ENCODE results near the gene PTH1R. TPM values are rescaled to one million over a fixed set of nuclear protein-coding genes. Genes with fewer than 3 reads are reported as not detected.

The PTH1R gene
- polyA plus RNA-seq, 1 donor (not counting 4 experiments of a cell fraction or from before 2014, with no cell fraction given) = not detected

DNA sequence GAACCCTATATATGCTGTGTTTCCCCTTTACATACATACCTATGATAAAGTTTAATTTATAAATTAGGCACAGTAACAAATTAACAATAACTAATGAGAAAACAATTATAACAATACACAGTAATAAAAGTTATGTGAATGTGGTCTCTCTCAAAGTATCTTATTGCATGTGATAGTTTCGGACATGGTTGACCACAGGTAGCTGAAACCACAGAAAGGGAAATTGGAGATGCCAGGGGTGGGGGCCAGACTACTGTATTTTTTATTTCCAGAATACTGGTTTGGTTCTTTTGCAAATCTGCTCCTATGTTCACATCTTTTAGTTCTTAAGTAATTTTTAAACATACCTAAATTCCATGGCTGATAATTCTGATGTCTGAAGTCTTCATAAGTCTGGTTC is 40.7 kb downstream of the PTH1R start:
- Histone ChIP-seq H3K4me1 (ENCODE audit: control insufficient read depth, extremely low read depth, insufficient read depth, low read length) (peaks cover 9% of the 10 kb centered on the region), H3K9ac (ENCODE audit: control insufficient read depth, extremely low read depth, insufficient read depth, low read length) (no peak overlapping the region), H3K79me2 (ENCODE audit: control insufficient read depth, insufficient read depth, low read length) (peaks cover 3% of the 10 kb centered on the region), H3K9me1 (ENCODE audit: control insufficient read depth, extremely low read depth, insufficient read depth, low read length) (no peaks in the 10 kb centered on the region), H3K36me3 (ENCODE audit: control insufficient read depth in 2 of 2, extremely low read depth in 1 of 2, insufficient read depth in 2 of 2, low read length in 2 of 2) (peaks cover 34 to 53% of the 10 kb centered on the region in 2 experiments), H3K4me3 (ENCODE audit: control insufficient read depth in 2 of 3, extremely low read depth in 1 of 3, insufficient read depth in 2 of 3, low read depth in 1 of 3, low read length in 3 of 3) (no peak overlapping the region), H3K9me3 (ENCODE audit: control insufficient read depth, low read depth, low read length) (no peaks in the 10 kb centered on the region), H3K4me2 (ENCODE audit: control insufficient read depth, extremely low read depth, insufficient read depth, low read depth, low read length) (no peak overlapping the region), H3K27ac (ENCODE audit: control insufficient read depth, insufficient read depth, low read length) (no peak overlapping the region), H3K27me3 (ENCODE audit: control insufficient read depth, extremely low read depth, insufficient read depth, low read length) (no peaks in the 10 kb centered on the region), H4K20me1 (ENCODE audit: control insufficient read depth, extremely low read depth, insufficient read depth, low read length) (no peaks in the 10 kb centered on the region), H2AFZ (ENCODE audit: control insufficient read depth, low read length) (no peak overlapping the region)
- dilution Hi-C loops (cut with MboI; ENCODE audit: extremely low pct_ligation_motif_present, low sequenced_read_pairs) = no loop called here
- no peak for TF ChIP-seq EZH2 (IDR thresholded peaks at IDR 0.05; ENCODE audit: low read length)
- TF ChIP-seq, protein P1, sequence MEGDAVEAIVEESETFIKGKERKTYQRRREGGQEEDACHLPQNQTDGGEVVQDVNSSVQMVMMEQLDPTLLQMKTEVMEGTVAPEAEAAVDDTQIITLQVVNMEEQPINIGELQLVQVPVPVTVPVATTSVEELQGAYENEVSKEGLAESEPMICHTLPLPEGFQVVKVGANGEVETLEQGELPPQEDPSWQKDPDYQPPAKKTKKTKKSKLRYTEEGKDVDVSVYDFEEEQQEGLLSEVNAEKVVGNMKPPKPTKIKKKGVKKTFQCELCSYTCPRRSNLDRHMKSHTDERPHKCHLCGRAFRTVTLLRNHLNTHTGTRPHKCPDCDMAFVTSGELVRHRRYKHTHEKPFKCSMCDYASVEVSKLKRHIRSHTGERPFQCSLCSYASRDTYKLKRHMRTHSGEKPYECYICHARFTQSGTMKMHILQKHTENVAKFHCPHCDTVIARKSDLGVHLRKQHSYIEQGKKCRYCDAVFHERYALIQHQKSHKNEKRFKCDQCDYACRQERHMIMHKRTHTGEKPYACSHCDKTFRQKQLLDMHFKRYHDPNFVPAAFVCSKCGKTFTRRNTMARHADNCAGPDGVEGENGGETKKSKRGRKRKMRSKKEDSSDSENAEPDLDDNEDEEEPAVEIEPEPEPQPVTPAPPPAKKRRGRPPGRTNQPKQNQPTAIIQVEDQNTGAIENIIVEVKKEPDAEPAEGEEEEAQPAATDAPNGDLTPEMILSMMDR (optimal IDR thresholded peaks at IDR 0.05 in 1 of 3, IDR thresholded peaks at IDR 0.05 in 1 of 3, conservative IDR thresholded peaks at IDR 0.05 in 1 of 3; ENCODE audit: extremely low read depth in 1 of 3, insufficient read depth in 2 of 3, low read length in 3 of 3) = no peak
- FAIRE-seq (no peak), DNase-seq (ENCODE audit: low read depth, low spot score) (no peak)

GRCh38 chr3:46918634-46919033 is 41.1 kb downstream of the PTH1R start:
- dilution Hi-C loops (cut with MboI; ENCODE audit: extremely low pct_ligation_motif_present, low sequenced_read_pairs) = no loop called here
- Histone ChIP-seq H3K27ac (ENCODE audit: control insufficient read depth, insufficient read depth, low read length) (no peak overlapping the region), H3K79me2 (ENCODE audit: control insufficient read depth, insufficient read depth, low read length) (peaks cover 3% of the 10 kb centered on the region), H3K27me3 (ENCODE audit: control insufficient read depth, extremely low read depth, insufficient read depth, low read length) (no peaks in the 10 kb centered on the region), H2AFZ (ENCODE audit: control insufficient read depth, low read length) (no peak overlapping the region), H3K9me3 (ENCODE audit: control insufficient read depth, low read depth, low read length) (no peaks in the 10 kb centered on the region), H4K20me1 (ENCODE audit: control insufficient read depth, extremely low read depth, insufficient read depth, low read length) (no peaks in the 10 kb centered on the region), H3K9ac (ENCODE audit: control insufficient read depth, extremely low read depth, insufficient read depth, low read length) (no peak overlapping the region), H3K4me3 (ENCODE audit: control insufficient read depth in 2 of 3, extremely low read depth in 1 of 3, insufficient read depth in 2 of 3, low read depth in 1 of 3, low read length in 3 of 3) (no peak overlapping the region), H3K4me1 (ENCODE audit: control insufficient read depth, extremely low read depth, insufficient read depth, low read length) (peaks cover 5% of the 10 kb centered on the region), H3K4me2 (ENCODE audit: control insufficient read depth, extremely low read depth, insufficient read depth, low read depth, low read length) (no peak overlapping the region), H3K36me3 (ENCODE audit: control insufficient read depth in 2 of 2, extremely low read depth in 1 of 2, insufficient read depth in 2 of 2, low read length in 2 of 2) (peaks cover 38 to 57% of the 10 kb centered on the region in 2 experiments), H3K9me1 (ENCODE audit: control insufficient read depth, extremely low read depth, insufficient read depth, low read length) (no peaks in the 10 kb centered on the region)
- no peak for DNase-seq (ENCODE audit: low read depth, low spot score)
- FAIRE-seq = no peak
- TF ChIP-seq, protein P1 (optimal IDR thresholded peaks at IDR 0.05 in 1 of 3, IDR thresholded peaks at IDR 0.05 in 1 of 3, conservative IDR thresholded peaks at IDR 0.05 in 1 of 3; ENCODE audit: extremely low read depth in 1 of 3, insufficient read depth in 2 of 3, low read length in 3 of 3) = no peak
- TF ChIP-seq EZH2 (IDR thresholded peaks at IDR 0.05; ENCODE audit: low read length) = no peak
